Astrocyte of the hippocampus (primary cell): ENCODE data around the gene RALGPS1.
"Not testable (repeated sequence)": the region's sequence is repeated elsewhere in the genome, so short reads cannot be mapped to it uniquely, and the experiment has no call there.

Experiments used
- DNase-seq: peaks from one replicate; pipeline ENCODE4 v3.0.0; 2011; ENCODE audit warnings: low read depth, low spot score

Gene RALGPS1

DNA sequence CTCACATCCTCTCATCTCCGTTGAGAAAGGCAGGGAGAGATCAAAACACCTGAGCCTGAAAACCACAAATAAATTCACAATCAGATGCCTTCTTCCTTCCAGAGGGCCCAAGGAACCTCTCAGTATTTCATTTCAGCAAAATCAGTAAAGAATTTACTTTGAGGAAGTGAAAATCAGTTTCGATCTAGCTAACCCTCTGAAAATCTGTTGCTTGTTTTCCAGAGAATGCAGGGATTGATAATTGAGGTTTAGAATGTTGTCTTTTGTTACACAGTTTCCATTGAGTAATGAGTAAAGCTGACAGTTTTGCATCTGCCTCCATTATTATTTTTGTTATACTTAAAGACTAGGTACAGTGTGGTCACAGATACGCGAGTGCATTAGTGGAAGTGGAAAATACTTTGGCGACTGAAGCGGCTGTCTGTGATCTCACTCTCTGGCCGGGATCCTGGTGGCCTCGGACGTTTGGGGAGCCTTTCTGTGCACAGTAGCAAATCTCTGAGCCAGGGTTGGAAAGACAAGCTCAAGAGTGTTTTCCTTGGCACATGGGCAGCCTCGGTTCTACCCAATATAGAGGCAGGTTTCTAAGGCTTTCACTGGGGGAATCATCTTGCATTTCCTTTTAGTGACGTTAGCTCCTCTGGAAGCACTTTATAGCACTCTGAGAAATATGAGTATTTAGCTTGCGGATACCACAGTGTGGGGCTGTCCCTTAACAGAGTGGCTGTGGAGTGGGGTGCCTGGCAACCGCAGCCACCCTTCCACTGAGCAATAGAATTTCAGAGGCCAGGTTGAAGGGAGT, 240.0 kb downstream of the RALGPS1 start:
- peak; percentile 92 for DNase-seq

DNA sequence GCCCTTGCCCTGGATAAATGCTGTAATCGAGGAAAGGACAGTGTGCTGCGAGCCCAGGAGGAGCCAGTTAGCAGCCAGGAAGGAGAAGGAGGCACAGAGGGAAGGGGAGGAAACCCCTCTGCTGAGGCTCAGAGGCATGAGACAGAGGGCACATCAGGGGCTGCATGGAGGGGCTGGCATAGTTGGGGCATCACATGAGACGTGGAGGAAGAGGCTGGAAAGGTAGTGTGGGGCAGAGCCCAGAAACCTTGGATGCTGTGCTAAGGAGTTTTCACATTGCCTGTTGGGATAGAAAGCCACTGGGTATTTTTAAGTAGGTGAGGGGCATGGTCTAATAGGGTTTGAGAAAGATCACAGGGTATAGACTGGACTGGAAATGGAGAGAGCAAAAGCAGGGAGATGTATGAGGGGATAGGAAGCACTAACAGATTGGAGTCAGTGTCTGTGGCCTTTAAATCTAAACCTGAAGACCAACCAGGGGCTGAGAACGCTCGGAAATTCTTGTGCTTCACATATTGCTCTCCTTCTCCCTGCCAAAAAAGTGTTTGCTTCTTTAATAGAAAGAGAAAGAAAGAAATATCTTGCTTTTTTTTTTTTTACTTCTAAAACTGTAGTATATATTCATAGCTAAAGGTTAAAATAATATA, 240.9 kb downstream of the RALGPS1 start:
- no peak for DNase-seq

DNA sequence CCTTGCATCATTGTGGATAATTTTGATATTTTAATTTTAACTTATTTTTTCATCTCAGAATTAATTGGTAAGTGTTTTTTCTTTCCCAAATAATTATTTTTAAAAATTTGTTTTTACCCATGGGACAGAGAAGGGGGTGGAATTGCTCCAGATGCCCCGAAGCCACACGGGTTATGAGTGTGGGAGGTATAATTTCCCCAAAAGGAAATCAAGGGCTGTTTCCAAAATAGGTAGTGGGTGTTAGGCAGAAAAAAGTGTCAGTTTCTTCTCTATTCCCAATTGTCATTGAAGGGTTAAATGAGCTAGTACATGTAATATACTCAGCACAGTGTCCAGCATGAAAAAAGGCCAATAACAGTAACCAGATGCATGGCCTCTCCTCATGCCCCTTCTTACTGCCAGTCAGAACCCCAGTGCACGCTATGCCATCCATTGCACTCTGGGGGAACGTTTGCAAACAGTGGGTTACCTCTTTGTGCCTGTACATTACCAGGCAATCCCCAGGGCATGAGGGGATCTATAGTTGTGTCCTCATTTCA, 244.3 kb downstream of the RALGPS1 start:
- no peak for DNase-seq

DNA sequence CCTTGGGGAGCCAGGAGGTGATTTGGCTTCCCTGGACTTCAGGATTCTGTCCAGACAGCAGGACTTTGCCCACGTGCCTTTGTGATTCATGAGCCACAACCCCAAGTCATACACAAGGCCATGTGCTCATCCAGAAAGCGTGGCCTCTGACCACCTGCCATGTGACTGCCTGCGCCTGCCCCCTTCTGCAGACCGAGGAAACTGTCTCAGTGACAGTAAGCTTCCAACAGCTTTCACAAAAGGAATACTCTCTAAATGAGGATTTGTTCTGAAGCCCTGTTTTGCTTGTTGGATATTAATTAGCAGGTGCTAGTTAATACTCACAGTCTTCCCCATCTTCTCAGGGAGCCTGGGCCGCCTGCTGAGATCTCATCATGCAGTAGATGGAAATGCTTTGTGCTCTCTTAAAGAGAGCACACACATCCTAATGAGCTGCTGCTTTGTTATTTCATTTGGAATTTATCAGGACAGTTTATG, 244.8 kb downstream of the RALGPS1 start:
- peak; percentile 83 for DNase-seq

DNA sequence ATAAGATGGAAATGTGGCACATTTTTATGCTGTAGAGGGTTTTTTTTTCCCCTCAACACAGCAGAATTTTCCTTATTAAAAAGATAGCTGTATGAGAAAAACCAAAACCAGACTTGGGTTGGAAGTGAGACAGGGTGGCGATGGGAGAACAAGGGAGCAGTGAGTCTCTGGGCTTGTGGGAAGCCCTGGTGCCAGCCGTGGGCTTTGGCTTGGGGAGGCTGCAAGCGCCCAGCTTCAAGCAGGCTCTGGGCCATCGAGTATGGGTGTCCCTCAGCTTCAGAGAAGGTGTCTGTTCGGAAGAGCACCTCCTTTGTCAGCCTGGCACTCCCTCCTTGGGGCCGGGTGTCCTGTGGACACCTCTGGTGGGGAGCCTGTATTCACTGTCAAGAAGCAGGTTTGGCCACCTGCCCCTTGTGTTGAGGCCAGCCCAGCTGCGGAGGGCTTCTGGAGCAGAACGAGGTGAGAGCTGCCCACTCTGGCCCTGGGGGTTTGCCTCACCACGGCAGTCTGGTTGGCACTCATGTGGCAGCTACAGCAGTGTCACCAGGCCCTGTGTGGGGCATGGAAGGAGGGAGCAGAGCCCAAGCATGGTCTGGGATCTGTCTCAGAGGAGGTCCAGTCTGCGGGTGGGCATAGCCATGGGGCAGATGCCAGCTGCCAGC, 245.5 kb downstream of the RALGPS1 start:
- peak; percentile 21 for DNase-seq

DNA sequence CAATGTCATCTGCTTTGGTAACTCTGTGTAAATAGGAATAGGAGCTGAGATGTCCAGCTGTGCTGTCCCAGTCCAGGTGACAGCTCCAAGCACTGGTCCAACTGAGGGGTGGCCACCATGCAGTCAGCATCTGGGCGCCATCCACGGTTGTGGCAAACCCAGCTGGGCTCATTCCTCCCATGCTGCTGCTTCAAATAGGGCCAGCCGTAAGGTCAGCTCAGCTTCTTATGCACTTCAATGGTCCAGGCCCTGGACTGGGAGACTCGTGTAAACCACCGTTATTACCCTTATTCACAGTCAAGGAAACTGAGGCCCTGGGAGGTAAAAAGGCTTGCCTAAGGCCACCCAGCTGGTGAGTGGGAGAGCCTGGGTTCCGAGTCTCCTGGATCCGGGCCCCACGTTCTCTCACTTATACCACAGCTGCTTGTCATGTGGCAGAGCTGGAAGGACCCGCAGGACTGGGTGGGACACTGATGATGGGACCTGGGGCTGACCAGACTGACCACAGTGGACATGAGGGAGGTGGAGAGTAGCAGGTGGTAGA, 246.6 kb downstream of the RALGPS1 start:
- DNase-seq = no peak

DNA sequence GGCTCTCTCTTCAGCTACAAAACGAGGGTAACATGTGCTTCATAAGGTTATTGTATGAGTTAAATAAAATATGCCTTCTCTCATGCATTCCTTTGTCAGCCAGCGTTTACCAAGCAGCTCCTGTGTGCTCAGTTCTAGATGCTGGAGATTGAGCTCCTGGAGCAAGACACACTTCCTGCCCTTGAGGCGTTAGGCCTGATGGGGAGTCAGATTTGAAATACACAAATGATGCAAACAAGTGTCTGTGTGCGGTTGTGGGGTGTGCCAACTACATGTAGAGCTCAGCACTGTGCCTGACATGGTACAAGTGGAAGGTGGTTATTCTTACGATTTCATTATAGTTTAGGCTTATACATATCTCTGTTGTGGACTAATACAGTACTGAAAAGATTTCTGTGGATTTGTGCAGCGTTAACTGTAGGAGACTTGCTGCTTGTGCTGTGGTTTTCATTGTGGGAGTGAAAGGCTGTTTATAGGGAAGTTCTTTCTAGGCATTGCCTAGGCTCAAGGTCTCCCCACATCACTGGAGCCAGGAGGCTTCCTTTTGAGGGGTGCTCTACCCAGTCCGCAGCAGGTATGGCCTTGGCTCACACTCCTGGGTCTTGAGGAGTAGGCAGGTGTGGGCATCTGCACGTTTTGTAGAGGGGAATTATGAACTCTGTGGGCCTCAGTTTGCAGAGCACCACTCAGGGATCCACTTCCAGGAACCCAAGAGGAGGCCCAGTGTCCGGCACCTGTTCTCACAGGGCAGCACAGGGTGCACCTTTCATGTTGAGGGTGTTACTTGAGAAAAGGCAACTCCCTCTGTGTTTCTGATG, 247.7 kb downstream of the RALGPS1 start:
- DNase-seq = no peak

DNA sequence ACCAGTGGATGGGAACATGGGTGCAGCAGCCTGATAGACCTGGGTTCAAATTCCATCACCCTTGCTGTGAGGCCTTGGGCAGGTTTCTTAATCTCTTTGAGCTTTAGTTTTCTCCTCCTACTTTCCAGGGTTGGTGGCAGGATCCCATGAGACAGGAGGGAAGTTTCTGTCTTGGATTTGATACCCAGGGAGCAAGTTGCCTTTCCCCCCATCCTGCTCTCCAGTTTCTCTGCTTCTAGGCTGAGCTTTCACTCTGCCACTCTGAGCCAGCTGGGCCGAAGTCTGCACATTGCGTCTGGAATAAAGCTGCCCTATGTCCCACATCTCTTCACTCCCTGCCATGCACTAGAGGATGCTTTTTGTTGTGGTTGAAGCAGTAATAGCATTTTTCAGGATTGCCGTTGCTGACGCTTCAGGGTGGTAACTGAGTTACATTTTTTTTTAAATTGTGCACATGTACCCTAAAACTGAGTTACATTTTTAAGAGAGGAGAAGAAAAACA, 248.3 kb downstream of the RALGPS1 start:
- DNase-seq = no peak

DNA sequence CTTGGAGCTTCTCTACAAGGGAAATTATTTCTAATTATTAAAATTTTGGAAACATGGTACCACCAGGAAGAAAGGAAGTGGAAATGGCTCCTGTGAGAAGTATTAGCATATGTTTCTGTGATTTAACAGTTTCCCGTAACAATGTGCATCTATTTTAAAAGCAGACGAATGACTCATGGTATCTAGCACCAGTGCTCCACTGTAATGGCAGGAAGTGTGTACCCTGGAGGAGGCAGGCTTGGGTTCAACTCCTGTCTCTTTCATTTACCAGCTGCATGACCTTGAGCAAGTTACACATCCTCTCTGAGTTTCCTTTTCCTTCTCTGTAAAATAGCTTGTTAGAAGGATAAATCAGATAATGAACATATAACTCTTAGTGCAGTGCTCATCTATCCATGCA, 248.8 kb downstream of the RALGPS1 start:
- DNase-seq = peak; percentile 45

DNA sequence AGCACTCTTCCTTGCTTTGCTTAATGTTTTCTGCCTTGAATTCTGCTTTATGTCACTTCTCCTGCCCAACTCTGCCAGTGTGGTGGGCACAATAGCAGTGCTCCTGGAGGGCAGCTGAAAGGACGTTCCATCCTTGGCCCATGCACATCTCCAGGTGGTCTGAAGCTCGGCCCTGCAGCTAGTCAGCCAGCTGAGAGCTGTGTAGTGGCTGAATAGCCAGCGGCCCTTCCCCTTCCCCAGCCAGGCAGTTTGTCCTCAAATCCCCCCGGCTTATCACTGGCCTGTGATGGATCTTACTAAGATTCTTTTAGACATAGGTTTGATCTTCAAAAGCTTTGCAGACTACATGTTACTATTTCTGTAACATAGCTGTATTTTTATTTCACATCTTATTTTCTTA, 250.5 kb downstream of the RALGPS1 start:
- no peak for DNase-seq

DNA sequence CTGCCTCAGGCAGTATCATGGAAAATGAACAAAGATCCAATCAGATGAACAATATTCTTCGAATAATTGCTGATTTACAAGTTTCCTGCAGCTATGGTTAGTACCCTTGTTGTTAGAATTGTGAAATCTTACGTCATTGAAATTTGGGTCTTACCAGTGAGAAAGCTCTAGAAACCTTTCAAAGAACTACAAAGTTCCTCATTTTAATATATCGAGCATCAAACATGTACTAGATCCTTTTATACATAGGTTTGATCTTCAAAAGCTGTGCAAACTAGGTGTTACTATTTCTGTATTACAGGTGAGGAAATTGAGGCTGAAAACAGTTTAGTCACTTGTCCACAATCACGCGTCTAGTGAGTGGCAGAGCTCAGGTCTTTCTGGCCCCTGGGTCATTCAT, 251.5 kb downstream of the RALGPS1 start:
- DNase-seq = no peak

DNA sequence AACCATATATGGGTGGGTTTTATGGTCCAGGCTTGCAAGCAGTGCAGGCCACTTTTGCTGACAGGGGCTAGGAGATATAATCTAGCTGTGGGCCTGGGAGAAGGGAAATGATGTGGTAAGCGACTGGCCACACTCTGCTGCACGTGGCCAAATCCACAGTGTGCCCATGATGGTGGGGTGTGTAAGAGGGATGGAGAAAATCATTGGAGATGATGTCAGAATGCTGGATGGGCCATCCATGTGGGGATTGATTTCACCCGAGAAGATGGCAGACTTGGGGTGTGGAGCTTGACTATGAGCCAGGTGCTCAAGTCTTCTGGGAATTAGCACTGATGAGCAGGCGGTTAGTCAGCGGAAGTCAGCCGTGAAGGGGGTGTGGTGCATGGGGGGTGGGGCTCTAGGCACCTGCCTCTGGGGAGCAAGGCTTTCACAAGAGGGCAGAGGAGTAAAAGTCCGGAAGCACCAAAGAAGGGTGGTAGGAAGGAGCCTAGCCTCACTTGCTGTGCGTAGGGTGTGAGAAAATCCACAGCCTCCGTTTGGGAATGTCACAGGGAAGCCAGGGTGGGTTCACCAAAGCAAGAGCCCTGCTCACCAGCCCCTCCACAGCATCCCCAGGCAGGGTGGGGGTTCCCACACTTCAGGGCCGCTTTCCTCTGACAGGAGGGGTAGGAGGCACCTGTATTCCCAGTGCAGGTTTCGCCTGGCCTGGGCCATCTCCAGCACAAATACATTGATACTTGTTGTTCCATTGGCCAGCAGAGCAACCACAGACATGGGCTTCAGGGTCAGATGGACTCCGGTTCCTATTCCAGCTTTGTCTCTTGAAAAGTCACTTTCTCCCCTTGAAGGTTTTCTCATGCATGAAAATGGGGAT, 252.3 kb downstream of the RALGPS1 start:
- no peak for DNase-seq

DNA sequence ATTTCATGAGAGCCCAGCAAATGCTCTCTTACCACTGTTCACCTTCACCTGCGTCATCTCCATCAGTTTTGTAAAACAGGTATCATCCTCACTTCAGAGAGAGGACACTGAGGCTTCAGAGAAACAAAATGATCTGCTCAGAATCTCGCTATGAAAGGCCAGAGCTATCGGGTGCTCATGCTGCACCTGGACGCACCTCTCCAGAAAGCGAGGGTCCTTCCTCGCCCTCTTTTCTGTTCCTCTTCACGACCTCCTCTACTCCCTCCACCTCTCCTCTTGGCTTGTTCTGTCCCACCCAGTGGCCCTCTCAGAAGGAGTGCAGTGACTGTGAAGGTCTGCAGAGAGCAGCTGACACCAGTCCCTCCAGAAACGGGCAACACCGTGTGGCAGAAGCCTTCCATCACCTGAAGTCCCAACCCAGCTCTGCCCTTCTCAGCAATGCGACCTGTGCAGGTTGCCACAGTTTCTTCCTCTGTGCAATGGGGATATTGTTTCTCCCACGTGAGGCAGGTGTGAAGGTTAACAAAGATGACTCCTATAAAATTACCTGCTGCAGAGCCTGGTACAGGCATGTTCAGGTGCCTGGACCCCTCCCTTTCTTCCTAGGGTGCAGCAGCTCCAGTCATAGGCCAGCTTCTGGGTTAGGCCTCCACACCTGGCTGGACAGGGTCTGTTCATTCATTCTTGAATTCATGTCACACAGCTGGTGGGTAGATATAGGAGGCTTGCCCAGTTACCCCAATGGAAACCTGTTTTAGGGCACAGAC, 253.2 kb downstream of the RALGPS1 start:
- no peak for DNase-seq

DNA sequence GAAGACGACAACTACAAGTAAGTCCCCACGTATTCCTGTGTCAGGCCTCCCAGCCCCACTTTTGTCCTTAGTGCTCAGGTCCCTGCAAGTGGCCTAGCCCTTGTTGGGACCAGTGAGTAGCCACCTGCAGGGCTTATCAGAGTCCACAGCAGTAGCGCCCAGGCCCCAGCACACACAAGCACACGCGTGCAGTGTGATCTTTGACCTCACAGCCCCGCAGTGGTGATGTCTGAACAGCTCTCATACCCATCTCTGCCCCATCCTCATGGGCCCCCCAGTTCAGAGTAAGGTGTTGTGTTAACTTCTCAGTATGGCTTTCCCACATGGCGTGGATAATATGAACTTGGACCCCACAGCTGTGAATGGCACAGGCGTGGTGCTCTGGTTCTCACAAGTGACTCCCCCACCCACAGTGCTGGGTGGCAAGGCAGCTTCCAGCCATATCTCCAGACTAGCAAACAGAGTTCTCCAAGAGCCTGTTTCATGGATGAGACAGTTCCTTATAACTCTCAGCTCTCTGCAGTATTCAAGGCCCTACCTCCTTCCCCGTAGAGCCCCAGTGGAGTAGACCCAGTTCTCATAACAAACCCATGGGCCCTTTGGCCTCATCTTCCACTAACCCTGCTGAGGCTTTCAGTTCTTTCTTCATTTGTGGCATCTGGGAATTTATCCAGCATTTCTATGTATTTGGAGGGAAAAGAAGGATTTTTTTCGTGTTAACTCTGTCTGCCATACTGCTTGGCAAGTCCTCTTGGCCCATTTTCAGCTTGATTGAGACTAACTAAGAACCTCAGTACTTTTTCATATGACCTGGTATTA, 254.4 kb downstream of the RALGPS1 start:
- no peak for DNase-seq

DNA sequence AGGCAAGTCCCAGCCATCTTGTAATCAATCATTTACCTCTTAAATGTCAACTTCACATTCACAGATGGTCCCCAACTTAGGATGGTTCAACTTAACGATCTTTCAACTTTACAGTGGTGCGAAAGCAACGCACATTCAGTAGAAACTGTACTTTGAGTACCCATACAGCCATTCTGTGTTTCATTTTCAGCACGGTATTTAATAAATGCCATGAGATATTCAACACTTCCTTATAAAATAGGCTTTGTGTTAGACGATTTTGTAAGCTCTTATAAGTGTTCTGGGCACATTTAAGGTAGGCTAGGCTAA, 254.9 kb downstream of the RALGPS1 start:
- no peak for DNase-seq

DNA sequence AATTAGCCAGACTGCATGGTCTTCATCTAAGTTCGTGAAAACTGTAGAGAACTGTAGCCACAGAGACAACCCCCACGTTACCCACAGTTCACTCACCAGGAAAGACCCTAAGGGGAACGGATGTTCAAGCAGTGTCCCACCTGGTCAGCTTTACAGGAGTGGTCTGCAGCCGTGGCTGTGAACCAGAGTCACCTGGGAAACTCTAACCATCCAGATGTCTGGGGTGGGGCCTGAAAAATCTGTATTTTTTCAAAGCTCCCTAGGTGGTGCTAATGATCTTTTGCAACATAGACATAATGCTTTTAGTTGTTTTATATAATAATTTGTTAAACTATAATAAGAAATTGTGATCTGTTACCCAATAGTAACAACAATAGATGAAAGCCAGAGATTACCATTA, 255.5 kb downstream of the RALGPS1 start:
- DNase-seq = no peak

DNA sequence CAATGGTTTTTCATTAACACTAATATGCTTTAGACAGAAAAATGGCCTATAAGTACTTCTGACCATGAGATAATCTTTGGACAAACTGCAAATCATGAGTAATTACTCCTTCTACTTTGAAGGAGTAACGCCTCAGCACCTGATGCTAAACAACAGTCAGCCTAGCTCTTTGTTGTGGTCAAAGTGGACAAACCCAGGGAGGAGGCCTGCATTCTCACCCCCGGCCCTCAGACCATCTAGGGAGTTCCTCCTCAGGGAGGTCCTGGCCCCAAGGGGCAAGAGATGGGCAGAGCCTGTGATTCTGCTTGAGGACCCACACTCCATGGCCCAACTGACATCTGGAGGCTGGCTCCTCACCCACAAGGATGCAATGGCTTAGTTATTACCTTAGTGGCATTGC, 256.1 kb downstream of the RALGPS1 start:
- DNase-seq = no peak

DNA sequence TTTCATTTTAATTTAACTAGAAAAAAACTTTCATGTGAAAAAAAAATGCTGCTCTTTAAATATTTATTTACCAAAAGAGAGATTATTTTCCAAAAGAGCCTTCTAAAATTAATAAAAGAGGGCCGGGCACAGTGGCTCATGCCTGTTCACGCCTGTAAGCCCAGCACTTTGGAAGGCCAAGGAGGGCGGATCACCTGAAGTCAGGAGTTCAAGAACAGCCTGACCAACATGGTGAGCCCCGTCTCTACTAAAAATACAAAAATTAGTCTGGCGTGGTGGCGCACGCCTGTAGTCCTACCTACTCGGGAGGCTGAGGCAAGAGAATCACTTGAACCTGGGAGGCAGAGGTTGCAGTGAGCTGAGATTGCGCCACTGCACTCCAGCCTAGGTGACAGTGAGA, 256.8 kb downstream of the RALGPS1 start:
- not testable (repeated sequence) for DNase-seq
